A549 (cell line): Measurements from ENCODE around the gene PPCDC.
"Not testable (repeated sequence)": the region's sequence is repeated elsewhere in the genome, so short reads cannot be mapped to it uniquely, and the experiment has no call there.

Source experiments
- CEBPB ChIP-seq, 2 experiments: fragments of >200 bp in 1 of 2; sonication (Bioruptor Twin) in 1 of 2; formaldehyde crosslinking in 1 of 2; IDR thresholded peaks; 2 replicates each; pipeline ENCODE4 v1.6.1; 2012 to 2016
- EHMT2 ChIP-seq: fragments of 200-600 bp; sonication (generic); IDR thresholded peaks from 2 replicates; pipeline ENCODE4 v1.6.1; 2016; ENCODE audit warnings: antibody characterized with exemption, low read depth, mild to moderate bottlenecking, moderate library complexity
- EP300 ChIP-seq, 2 experiments: fragments of >200 bp; sonication (Bioruptor Twin); formaldehyde crosslinking; IDR thresholded peaks; 2 replicates in 1 of 2; 3 replicates in 1 of 2; pipeline ENCODE4 v1.6.1; 2016 to 2017
- MAFK ChIP-seq: fragments of 450-650 bp; IDR thresholded peaks from 2 replicates; pipeline ENCODE4 v1.6.1; 2014; ENCODE audit not compliant: partially characterized antibody
- MAZ ChIP-seq: fragments of 150-350 bp; IDR thresholded peaks from 2 replicates; pipeline ENCODE4 v1.6.1; 2014; ENCODE audit warnings: antibody characterized with exemption, low read depth, low read length, borderline replicate concordance
- POLR2AphosphoS2 ChIP-seq: conservative IDR thresholded peaks from 2 replicates; pipeline ENCODE4 v1.6.1; 2012; ENCODE audit warnings: low read length, improper control_type of control experiment, inconsistent platforms
- RAD21 ChIP-seq, 2 experiments: fragments of >200 bp in 1 of 2; sonication (Bioruptor Twin) in 1 of 2; formaldehyde crosslinking in 1 of 2; IDR thresholded peaks in 1 of 2; conservative IDR thresholded peaks in 1 of 2; 2 replicates in 1 of 2; 3 replicates in 1 of 2; pipeline ENCODE4 v1.6.1; 2012 to 2018; ENCODE audit warnings: inconsistent platforms in 1 of 2
- TF ChIP-seq, protein P1 (sequence below): fragments of >200 bp; sonication (Bioruptor Twin); formaldehyde crosslinking; IDR thresholded peaks from 3 replicates; pipeline ENCODE4 v1.5.1; 2016
- TF ChIP-seq, protein P2 (sequence below): IDR thresholded peaks from 2 replicates; pipeline ENCODE4 v1.6.1; 2012

DNA sequence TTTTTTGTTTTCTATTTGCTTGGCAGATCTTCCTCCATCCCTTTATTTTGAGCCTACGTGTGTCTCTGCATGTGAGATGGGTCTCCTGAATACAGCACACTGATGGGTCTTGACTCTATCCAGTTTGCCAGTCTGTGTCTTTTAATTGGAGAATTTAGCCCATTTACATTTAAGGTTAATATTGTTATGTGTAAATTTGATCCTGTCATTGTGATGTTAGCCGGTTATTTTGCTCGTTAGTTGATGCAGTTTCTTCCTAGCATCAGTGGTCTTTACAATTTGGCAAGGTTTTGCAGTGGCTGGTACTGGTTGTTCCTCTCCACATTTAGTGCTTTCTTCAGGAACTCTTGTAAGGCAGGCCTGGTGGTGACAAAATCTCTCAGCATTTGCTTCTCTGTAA, 62.3 kb downstream of the PPCDC start:
- TF ChIP-seq POLR2AphosphoS2; RAD21 (conservative IDR thresholded peaks at IDR 0.05 in 1 of 2, IDR thresholded peaks at IDR 0.05 in 1 of 2); CEBPB (IDR thresholded peaks at IDR 0.05); MAZ; EP300 (IDR thresholded peaks at IDR 0.05); MAFK; EHMT2: not testable (repeated sequence)
- TF ChIP-seq, protein P1, sequence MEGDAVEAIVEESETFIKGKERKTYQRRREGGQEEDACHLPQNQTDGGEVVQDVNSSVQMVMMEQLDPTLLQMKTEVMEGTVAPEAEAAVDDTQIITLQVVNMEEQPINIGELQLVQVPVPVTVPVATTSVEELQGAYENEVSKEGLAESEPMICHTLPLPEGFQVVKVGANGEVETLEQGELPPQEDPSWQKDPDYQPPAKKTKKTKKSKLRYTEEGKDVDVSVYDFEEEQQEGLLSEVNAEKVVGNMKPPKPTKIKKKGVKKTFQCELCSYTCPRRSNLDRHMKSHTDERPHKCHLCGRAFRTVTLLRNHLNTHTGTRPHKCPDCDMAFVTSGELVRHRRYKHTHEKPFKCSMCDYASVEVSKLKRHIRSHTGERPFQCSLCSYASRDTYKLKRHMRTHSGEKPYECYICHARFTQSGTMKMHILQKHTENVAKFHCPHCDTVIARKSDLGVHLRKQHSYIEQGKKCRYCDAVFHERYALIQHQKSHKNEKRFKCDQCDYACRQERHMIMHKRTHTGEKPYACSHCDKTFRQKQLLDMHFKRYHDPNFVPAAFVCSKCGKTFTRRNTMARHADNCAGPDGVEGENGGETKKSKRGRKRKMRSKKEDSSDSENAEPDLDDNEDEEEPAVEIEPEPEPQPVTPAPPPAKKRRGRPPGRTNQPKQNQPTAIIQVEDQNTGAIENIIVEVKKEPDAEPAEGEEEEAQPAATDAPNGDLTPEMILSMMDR: not testable (repeated sequence)
- TF ChIP-seq, protein P2, sequence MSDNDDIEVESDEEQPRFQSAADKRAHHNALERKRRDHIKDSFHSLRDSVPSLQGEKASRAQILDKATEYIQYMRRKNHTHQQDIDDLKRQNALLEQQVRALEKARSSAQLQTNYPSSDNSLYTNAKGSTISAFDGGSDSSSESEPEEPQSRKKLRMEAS: not testable (repeated sequence)
